Lower leg skin (tissue), 3 donors: Measurements from ENCODE around the gene RBPJL.

Experiments
- POLR2A ChIP-seq, 2 donors: fragments of 450-650 bp; IDR thresholded peaks; one replicate each; pipeline ENCODE4 v1.6.1; 2016 to 2017; ENCODE audit warnings: antibody characterized with exemption in 2 of 2, mild to moderate bottlenecking in 1 of 2, moderate library complexity in 1 of 2
- TF ChIP-seq, protein P1 (sequence below), 3 donors: fragments of 450-650 bp; IDR thresholded peaks; one replicate each; pipeline ENCODE4 v1.5.1; 2016; ENCODE audit warnings: antibody characterized with exemption in 3 of 3, mild to moderate bottlenecking in 3 of 3, moderate library complexity in 2 of 3

DNA sequence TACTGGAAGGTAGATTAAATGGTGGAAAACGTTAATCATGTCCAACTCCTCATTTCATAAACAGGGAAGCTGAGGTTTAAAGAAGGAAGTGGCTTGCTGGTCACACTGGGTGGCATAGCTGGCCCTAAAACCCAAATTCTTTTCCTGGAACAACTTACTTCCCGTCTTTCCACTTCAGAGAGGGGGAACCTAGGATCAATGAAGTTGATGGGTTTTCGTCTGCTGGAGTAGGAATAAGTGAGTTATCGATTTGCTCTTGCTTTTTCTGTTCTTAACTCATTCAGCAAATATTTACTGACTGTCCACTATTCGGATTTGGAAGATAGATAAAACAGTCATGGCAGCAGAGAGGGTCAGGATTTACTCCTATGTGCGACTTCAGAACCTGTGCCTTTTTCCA lies 55.2 kb downstream of the RBPJL start:
- TF ChIP-seq, protein P1, sequence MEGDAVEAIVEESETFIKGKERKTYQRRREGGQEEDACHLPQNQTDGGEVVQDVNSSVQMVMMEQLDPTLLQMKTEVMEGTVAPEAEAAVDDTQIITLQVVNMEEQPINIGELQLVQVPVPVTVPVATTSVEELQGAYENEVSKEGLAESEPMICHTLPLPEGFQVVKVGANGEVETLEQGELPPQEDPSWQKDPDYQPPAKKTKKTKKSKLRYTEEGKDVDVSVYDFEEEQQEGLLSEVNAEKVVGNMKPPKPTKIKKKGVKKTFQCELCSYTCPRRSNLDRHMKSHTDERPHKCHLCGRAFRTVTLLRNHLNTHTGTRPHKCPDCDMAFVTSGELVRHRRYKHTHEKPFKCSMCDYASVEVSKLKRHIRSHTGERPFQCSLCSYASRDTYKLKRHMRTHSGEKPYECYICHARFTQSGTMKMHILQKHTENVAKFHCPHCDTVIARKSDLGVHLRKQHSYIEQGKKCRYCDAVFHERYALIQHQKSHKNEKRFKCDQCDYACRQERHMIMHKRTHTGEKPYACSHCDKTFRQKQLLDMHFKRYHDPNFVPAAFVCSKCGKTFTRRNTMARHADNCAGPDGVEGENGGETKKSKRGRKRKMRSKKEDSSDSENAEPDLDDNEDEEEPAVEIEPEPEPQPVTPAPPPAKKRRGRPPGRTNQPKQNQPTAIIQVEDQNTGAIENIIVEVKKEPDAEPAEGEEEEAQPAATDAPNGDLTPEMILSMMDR (IDR thresholded peaks at IDR 0.05), result no peak
- no peak for TF ChIP-seq POLR2A (IDR thresholded peaks at IDR 0.05)
